WTC11 (cell line): Measurements from ENCODE around the gene ERGIC3.

Experiments
- FOXP1 ChIP-seq: sonication (generic); formaldehyde crosslinking; IDR thresholded peaks from 2 replicates; pipeline ENCODE4 v1.8.0; 2022; ENCODE audit warnings: missing genetic modification reagents, mild to moderate bottlenecking, moderate library complexity, borderline replicate concordance
- JUN ChIP-seq: sonication (generic); formaldehyde crosslinking; IDR thresholded peaks from 2 replicates; pipeline ENCODE4 v1.8.0; 2023; ENCODE audit warnings: mild to moderate bottlenecking, missing genetic modification reagents
- TCF7 ChIP-seq: sonication (generic); formaldehyde crosslinking; IDR thresholded peaks from 2 replicates; pipeline ENCODE4 v1.8.0; 2022; ENCODE audit warnings: mild to moderate bottlenecking, low read depth, missing genetic modification reagents, moderate library complexity
- TP53 ChIP-seq: sonication (generic); formaldehyde crosslinking; IDR thresholded peaks from 2 replicates; pipeline ENCODE4 v1.8.1; 2023; ENCODE audit warnings: mild to moderate bottlenecking, missing genetic modification reagents
- TF ChIP-seq, protein P1 (sequence below): sonication (generic); formaldehyde crosslinking; IDR thresholded peaks from 2 replicates; pipeline ENCODE4 v1.8.0; 2023; ENCODE audit warnings: missing genetic modification reagents
- TF ChIP-seq, protein P2 (sequence below): fragments of 200-600 bp; IDR thresholded peaks from 2 replicates; pipeline ENCODE4 v1.8.0; 2022; ENCODE audit warnings: antibody characterized with exemption
- TF ChIP-seq, protein P3 (sequence below): sonication (generic); formaldehyde crosslinking; conservative IDR thresholded peaks from 2 replicates; pipeline ENCODE4 v1.8.1; 2023; ENCODE audit warnings: mild to moderate bottlenecking, low read depth, missing genetic modification reagents, moderate library complexity

DNA sequence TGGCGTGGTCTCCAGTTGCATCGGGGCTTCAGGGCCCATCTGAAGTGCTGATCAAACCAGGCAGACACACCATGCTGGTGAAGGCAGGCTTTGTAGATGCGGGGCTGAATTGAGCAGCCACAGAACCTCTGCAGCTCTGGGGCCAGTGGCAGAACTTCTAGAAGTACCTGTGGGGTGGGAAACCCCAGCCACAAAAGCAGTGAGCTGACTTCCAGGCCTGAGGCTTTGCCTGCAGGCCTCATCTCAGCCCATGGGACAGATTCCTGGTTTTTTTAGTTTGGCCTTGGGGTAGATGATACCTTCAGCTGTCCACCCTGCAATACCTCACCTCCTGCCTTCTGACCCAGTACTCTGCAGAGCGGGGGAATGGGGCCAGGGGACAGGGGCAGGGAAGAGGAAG lies 26.5 kb upstream of the ERGIC3 start:
- TF ChIP-seq, protein P1, sequence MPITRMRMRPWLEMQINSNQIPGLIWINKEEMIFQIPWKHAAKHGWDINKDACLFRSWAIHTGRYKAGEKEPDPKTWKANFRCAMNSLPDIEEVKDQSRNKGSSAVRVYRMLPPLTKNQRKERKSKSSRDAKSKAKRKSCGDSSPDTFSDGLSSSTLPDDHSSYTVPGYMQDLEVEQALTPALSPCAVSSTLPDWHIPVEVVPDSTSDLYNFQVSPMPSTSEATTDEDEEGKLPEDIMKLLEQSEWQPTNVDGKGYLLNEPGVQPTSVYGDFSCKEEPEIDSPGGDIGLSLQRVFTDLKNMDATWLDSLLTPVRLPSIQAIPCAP (CRISPR knock-in tag): no peak
- TF ChIP-seq, protein P2, sequence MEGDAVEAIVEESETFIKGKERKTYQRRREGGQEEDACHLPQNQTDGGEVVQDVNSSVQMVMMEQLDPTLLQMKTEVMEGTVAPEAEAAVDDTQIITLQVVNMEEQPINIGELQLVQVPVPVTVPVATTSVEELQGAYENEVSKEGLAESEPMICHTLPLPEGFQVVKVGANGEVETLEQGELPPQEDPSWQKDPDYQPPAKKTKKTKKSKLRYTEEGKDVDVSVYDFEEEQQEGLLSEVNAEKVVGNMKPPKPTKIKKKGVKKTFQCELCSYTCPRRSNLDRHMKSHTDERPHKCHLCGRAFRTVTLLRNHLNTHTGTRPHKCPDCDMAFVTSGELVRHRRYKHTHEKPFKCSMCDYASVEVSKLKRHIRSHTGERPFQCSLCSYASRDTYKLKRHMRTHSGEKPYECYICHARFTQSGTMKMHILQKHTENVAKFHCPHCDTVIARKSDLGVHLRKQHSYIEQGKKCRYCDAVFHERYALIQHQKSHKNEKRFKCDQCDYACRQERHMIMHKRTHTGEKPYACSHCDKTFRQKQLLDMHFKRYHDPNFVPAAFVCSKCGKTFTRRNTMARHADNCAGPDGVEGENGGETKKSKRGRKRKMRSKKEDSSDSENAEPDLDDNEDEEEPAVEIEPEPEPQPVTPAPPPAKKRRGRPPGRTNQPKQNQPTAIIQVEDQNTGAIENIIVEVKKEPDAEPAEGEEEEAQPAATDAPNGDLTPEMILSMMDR: no peak
- no peak for TF ChIP-seq JUN (CRISPR knock-in tag)
- no peak for TF ChIP-seq TCF7 (CRISPR knock-in tag)
- TF ChIP-seq, protein P3, sequence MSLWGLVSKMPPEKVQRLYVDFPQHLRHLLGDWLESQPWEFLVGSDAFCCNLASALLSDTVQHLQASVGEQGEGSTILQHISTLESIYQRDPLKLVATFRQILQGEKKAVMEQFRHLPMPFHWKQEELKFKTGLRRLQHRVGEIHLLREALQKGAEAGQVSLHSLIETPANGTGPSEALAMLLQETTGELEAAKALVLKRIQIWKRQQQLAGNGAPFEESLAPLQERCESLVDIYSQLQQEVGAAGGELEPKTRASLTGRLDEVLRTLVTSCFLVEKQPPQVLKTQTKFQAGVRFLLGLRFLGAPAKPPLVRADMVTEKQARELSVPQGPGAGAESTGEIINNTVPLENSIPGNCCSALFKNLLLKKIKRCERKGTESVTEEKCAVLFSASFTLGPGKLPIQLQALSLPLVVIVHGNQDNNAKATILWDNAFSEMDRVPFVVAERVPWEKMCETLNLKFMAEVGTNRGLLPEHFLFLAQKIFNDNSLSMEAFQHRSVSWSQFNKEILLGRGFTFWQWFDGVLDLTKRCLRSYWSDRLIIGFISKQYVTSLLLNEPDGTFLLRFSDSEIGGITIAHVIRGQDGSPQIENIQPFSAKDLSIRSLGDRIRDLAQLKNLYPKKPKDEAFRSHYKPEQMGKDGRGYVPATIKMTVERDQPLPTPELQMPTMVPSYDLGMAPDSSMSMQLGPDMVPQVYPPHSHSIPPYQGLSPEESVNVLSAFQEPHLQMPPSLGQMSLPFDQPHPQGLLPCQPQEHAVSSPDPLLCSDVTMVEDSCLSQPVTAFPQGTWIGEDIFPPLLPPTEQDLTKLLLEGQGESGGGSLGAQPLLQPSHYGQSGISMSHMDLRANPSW (CRISPR knock-in tag): no peak
- no peak for TF ChIP-seq FOXP1 (CRISPR knock-in tag)
- TF ChIP-seq TP53 (CRISPR knock-in tag): no peak
